ENCODE measurements around the gene GSTO1. TPM values are rescaled to one million over a fixed set of nuclear protein-coding genes. Genes with fewer than 3 reads are reported as not detected.
"Not testable (repeated sequence)": the region's sequence is repeated elsewhere in the genome, so short reads cannot be mapped to it uniquely, and the experiment has no call there.

Gene GSTO1
- total RNA-seq, 1 donor from 2014 or later, result 414 TPM

DNA sequence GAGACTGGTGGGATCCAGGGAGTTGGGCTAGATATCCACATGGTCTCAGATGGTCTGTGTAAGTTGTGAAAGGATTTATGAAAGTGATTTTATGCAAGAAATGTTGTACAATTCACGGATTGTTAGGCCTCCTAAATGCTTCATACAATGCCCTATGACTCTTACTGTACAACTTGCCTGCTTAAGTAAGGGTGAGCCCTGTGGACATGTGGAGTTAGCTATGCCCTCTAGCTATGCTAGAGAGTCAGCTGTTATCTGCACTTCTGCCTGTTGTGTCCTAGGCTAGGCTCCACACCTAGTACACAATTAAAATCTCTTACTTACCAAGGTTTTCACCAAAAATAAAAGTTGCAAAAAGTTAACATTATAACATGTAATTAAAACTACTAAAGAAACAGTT is 20.9 kb upstream of the GSTO1 start:
- Histone ChIP-seq H3K36me3 (ENCODE audit: control insufficient read depth, insufficient read depth, low read length) (no peaks in the 10 kb centered on the region), H3K4me3 (ENCODE audit: low read depth, low read length) (no peak overlapping the region), H3K27me3 (ENCODE audit: control insufficient read depth, insufficient read depth, low read length) (no peaks in the 10 kb centered on the region)
- TF ChIP-seq, protein P1, sequence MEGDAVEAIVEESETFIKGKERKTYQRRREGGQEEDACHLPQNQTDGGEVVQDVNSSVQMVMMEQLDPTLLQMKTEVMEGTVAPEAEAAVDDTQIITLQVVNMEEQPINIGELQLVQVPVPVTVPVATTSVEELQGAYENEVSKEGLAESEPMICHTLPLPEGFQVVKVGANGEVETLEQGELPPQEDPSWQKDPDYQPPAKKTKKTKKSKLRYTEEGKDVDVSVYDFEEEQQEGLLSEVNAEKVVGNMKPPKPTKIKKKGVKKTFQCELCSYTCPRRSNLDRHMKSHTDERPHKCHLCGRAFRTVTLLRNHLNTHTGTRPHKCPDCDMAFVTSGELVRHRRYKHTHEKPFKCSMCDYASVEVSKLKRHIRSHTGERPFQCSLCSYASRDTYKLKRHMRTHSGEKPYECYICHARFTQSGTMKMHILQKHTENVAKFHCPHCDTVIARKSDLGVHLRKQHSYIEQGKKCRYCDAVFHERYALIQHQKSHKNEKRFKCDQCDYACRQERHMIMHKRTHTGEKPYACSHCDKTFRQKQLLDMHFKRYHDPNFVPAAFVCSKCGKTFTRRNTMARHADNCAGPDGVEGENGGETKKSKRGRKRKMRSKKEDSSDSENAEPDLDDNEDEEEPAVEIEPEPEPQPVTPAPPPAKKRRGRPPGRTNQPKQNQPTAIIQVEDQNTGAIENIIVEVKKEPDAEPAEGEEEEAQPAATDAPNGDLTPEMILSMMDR (IDR thresholded peaks at IDR 0.05; ENCODE audit: insufficient read depth, low read length, poor library complexity, severe bottlenecking), result no peak
- DNase-seq (ENCODE audit: low read depth), result no peak

DNA sequence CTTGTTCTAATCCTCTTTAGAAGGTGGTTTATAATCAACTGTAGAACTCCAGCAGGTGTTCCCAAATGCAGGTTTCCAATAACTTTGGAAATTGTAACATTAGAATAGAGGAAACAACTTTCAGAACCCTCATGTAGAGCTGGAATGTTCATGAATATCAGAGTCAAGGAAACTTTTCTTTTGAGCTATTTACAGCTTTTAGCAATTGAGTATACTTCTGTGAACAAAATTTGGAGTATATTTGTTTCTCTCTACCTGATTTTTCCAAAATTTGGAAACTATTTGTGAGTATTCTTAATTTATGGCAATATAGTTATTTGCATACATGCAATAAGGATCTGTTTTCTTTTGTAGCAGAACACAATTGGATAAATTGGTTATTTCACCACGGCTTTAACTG is 19.8 kb upstream of the GSTO1 start:
- Histone ChIP-seq H3K4me3 (ENCODE audit: low read depth, low read length) (no peak overlapping the region), H3K36me3 (ENCODE audit: control insufficient read depth, insufficient read depth, low read length) (no peaks in the 10 kb centered on the region), H3K27me3 (ENCODE audit: control insufficient read depth, insufficient read depth, low read length) (no peaks in the 10 kb centered on the region)
- TF ChIP-seq, protein P1 (IDR thresholded peaks at IDR 0.05; ENCODE audit: insufficient read depth, low read length, poor library complexity, severe bottlenecking), result no peak
- no peak for DNase-seq (ENCODE audit: low read depth)

DNA sequence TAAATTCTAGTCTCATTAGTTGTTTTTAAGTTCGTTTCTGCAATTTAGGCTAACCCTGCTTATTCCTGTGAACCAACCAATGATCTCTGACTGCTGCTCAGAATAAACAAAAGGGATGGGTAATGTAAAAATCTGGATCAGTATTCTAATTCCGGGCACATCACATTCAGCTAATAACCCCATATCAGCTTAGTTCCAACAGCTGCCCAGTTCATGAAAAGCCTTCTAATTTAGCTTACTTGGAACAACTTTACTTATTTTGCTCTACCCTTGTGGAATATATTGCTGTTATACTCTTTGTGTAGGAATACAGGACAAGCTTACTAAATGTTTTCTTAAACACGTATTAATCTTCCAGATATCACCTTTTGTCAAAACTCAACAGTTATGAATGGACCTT is 18.9 kb upstream of the GSTO1 start:
- no peaks in the 10 kb centered on the region for H3K36me3 ChIP-seq (ENCODE audit: control insufficient read depth, insufficient read depth, low read length)
- TF ChIP-seq, protein P1 (IDR thresholded peaks at IDR 0.05; ENCODE audit: insufficient read depth, low read length, poor library complexity, severe bottlenecking), result no peak
- DNase-seq (ENCODE audit: low read depth), result no peak
- no peak overlapping the region for H3K4me3 ChIP-seq (ENCODE audit: low read depth, low read length)
- H3K27me3 ChIP-seq (ENCODE audit: control insufficient read depth, insufficient read depth, low read length), result no peaks in the 10 kb centered on the region

DNA sequence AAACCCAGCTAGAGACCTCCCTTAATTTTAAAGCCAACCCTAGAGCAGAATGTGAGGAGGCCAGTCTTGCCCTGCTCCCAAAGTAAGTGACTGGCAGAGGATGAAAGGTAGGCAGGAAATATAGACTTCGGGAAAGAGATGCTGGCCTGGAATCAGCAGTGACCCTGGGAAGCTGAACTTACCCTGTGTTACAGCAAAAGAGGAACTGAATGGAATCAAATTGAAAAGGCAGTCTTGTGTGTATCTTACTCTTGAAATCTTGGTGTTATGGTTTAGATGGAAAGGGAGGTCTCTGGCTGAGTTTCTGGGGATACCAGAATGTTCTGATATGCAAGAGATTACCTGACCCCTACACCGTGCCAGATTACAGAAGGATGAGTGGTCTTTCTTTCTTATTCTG is 14.6 kb upstream of the GSTO1 start:
- H3K36me3 ChIP-seq (ENCODE audit: control insufficient read depth, insufficient read depth, low read length), result no peaks in the 10 kb centered on the region
- DNase-seq (ENCODE audit: low read depth), result no peak
- no peak overlapping the region for H3K4me3 ChIP-seq (ENCODE audit: low read depth, low read length)
- H3K27me3 ChIP-seq (ENCODE audit: control insufficient read depth, insufficient read depth, low read length), result no peaks in the 10 kb centered on the region
- TF ChIP-seq, protein P1 (IDR thresholded peaks at IDR 0.05; ENCODE audit: insufficient read depth, low read length, poor library complexity, severe bottlenecking), result no peak

DNA sequence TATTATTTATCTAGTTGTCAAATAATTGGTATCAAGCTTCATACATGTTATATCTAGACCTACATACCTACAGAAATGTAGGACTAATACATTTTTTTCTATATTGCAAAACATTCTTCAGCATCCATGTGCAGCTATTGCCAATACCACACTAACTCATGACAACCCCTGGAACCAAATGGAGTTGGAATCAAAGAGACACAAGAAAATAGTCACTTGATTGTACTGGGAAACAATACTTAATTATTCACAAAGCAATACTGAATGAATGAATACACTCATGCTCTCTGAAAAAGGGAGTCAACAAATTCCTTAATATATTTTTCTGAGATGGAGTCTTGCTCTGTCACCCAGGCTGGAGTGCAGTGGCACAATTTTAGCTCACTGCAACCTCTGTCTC is 12.1 kb upstream of the GSTO1 start:
- H3K27me3 ChIP-seq (ENCODE audit: control insufficient read depth, insufficient read depth, low read length), result no peaks in the 10 kb centered on the region
- DNase-seq (ENCODE audit: low read depth), result no peak
- H3K4me3 ChIP-seq (ENCODE audit: low read depth, low read length), result no peak overlapping the region
- TF ChIP-seq, protein P1 (IDR thresholded peaks at IDR 0.05; ENCODE audit: insufficient read depth, low read length, poor library complexity, severe bottlenecking), result no peak
- no peaks in the 10 kb centered on the region for H3K36me3 ChIP-seq (ENCODE audit: control insufficient read depth, insufficient read depth, low read length)

DNA sequence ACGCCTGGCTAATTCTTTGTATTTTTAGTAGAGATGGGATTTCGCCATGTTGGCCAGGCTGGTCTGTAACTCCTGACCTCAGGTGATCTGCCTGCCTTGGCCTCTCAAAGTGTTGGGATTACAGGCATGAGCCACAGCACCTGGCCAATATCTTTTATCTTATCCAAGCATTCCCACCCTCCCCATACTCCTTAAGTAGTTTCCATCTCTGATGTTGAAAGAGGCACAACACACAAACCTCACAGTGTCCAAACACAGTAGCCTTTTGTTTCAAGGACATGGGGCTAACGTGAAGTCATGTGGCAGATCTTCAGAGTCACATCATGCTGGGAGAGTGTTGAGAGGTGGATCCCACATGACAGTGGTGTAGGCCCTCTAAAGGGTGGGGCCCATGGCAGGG is 11.7 kb upstream of the GSTO1 start:
- not testable (repeated sequence) for H3K27me3 ChIP-seq (ENCODE audit: control insufficient read depth, insufficient read depth, low read length); H3K36me3 ChIP-seq (ENCODE audit: control insufficient read depth, insufficient read depth, low read length); DNase-seq (ENCODE audit: low read depth); H3K4me3 ChIP-seq (ENCODE audit: low read depth, low read length)

Data from kidney epithelial cell (primary cell).